Liver (tissue), 9 donors: ENCODE results near the gene ANKRD29. TPM values are rescaled to one million over a fixed set of nuclear protein-coding genes. Genes with fewer than 3 reads are reported as not detected.
"Not testable (repeated sequence)": the region's sequence is repeated elsewhere in the genome, so short reads cannot be mapped to it uniquely, and the experiment has no call there.

Source experiments
- DNase-seq: peaks from one replicate; pipeline ENCODE4 v3.0.0-alpha.2; 2017; ENCODE audit warnings: low spot score
- H3K27ac ChIP-seq, 2 donors: one replicate each; pipeline ENCODE4 v1.7.0; 2013; ENCODE audit warnings: inconsistent platforms in 2 of 2, low read length in 2 of 2, control low read depth in 1 of 2, low read depth in 1 of 2, mild to moderate bottlenecking in 1 of 2
- H3K27me3 ChIP-seq, 4 donors: one replicate each; pipeline versions ENCODE4 v1.6.1 to v1.7.0; 2013; ENCODE audit warnings: low read length in 3 of 4, inconsistent platforms in 1 of 4, mild to moderate bottlenecking in 1 of 4, moderate library complexity in 1 of 4; ENCODE audit not compliant: control insufficient read depth in 4 of 4, insufficient read depth in 4 of 4
- H3K36me3 ChIP-seq, 4 donors: one replicate each; pipeline versions ENCODE4 v1.6.1 to v1.7.0; 2013; ENCODE audit warnings: low read length in 3 of 4, mild to moderate bottlenecking in 3 of 4, low read depth in 1 of 4, moderate library complexity in 1 of 4; ENCODE audit not compliant: control insufficient read depth in 4 of 4, insufficient read depth in 3 of 4
- H3K4me1 ChIP-seq, 4 donors: one replicate each; pipeline versions ENCODE4 v1.6.1 to v1.7.0; 2013; ENCODE audit warnings: low read length in 3 of 4, mild to moderate bottlenecking in 3 of 4, moderate library complexity in 1 of 4; ENCODE audit not compliant: control insufficient read depth in 4 of 4, insufficient read depth in 4 of 4
- H3K4me3 ChIP-seq, 3 donors: one replicate each; pipeline versions ENCODE4 v1.6.1 to v1.7.0; 2013; ENCODE audit warnings: low read length in 3 of 3, control low read depth in 1 of 3, low read depth in 1 of 3, mild to moderate bottlenecking in 1 of 3
- H3K9ac ChIP-seq, 2 donors: one replicate each; pipeline ENCODE4 v1.7.0; 2013; ENCODE audit warnings: low read length in 2 of 2, mild to moderate bottlenecking in 2 of 2, moderate library complexity in 2 of 2, control low read depth in 1 of 2, low read depth in 1 of 2
- H3K9me3 ChIP-seq, 4 donors: one replicate each; pipeline versions ENCODE4 v1.6.1 to v1.7.0; 2013; ENCODE audit warnings: low read length in 3 of 4; ENCODE audit not compliant: control insufficient read depth in 4 of 4
- FOXA2 ChIP-seq: IDR thresholded peaks from 2 replicates; pipeline ENCODE4 v1.6.1; 2016; ENCODE audit warnings: antibody characterized with exemption
- HNF4A ChIP-seq, 2 donors: conservative IDR thresholded peaks; 2 replicates each; pipeline ENCODE4 v1.6.1; 2016; ENCODE audit warnings: antibody characterized with exemption in 2 of 2, mild to moderate bottlenecking in 2 of 2
- SP1 ChIP-seq: IDR thresholded peaks from 2 replicates; pipeline ENCODE4 v1.6.1; 2018; ENCODE audit warnings: antibody characterized with exemption, mild to moderate bottlenecking
- TAF1 ChIP-seq: conservative IDR thresholded peaks from 2 replicates; pipeline ENCODE4 v1.6.1; 2016; ENCODE audit warnings: antibody characterized with exemption, mild to moderate bottlenecking
- YY1 ChIP-seq: IDR thresholded peaks from 2 replicates; pipeline ENCODE4 v1.6.1; 2016; ENCODE audit warnings: antibody characterized with exemption, mild to moderate bottlenecking
- ZBTB33 ChIP-seq: IDR thresholded peaks from 2 replicates; pipeline ENCODE4 v1.6.1; 2016; ENCODE audit warnings: antibody characterized with exemption
- WGBS: extraction: QIAGEN DNeasy Blood & Tissue Kit; methylation state at CpG from one replicate; pipeline ENCODE4 v1.1.7; 2013; 5-methylcytosine and 5-hydroxymethylcytosine counted together
- polyA plus RNA-seq, 2 donors: library from polyadenylated mRNA; stranded (reverse) in 1 of 2; unstranded in 1 of 2; fragments of 200-250 nt in 1 of 2; fragments of >200 nt in 1 of 2; fragmentation: Nextera tagmentation in 1 of 2; extraction: Ambion mirVana in 1 of 2; gene quantifications; one replicate each; pipeline versions ENCODE4 v1.2.1 to v1.2.3, GENCODE V29; 2013 to 2015
- total RNA-seq, 2 donors: library from RNA; depleted of rRNA; stranded (reverse); fragments of >200 nt; gene quantifications; one replicate each; pipeline ENCODE4 v1.2.3, GENCODE V29; 2014
- TF ChIP-seq, protein P1 (sequence below): IDR thresholded peaks from 2 replicates; pipeline ENCODE4 v1.6.1; 2016; ENCODE audit warnings: antibody characterized with exemption, mild to moderate bottlenecking
- donor health status: healthy.
- donor health status: healthy.
- donor health status: healthy.
- donor health status: healthy.
- donor health status: healthy.

The ANKRD29 gene
- total and polyA plus RNA-seq, 4 donors: 0.14 to 0.50 (median 0.33) TPM

GRCh38 chr18:23578891-23579653 lies 83.6 kb downstream of the ANKRD29 start:
- H3K9me3 ChIP-seq: no peaks in the 10 kb centered on the region
- peak overlapping the region in 1 of 2 donors; percentile 31 for H3K27ac ChIP-seq
- no peak for DNase-seq
- no peaks in the 10 kb centered on the region for H3K27me3 ChIP-seq
- 87% methylated on average over 8 of the region's 8 CpGs for WGBS
- TF ChIP-seq, protein P1, sequence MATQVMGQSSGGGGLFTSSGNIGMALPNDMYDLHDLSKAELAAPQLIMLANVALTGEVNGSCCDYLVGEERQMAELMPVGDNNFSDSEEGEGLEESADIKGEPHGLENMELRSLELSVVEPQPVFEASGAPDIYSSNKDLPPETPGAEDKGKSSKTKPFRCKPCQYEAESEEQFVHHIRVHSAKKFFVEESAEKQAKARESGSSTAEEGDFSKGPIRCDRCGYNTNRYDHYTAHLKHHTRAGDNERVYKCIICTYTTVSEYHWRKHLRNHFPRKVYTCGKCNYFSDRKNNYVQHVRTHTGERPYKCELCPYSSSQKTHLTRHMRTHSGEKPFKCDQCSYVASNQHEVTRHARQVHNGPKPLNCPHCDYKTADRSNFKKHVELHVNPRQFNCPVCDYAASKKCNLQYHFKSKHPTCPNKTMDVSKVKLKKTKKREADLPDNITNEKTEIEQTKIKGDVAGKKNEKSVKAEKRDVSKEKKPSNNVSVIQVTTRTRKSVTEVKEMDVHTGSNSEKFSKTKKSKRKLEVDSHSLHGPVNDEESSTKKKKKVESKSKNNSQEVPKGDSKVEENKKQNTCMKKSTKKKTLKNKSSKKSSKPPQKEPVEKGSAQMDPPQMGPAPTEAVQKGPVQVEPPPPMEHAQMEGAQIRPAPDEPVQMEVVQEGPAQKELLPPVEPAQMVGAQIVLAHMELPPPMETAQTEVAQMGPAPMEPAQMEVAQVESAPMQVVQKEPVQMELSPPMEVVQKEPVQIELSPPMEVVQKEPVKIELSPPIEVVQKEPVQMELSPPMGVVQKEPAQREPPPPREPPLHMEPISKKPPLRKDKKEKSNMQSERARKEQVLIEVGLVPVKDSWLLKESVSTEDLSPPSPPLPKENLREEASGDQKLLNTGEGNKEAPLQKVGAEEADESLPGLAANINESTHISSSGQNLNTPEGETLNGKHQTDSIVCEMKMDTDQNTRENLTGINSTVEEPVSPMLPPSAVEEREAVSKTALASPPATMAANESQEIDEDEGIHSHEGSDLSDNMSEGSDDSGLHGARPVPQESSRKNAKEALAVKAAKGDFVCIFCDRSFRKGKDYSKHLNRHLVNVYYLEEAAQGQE: no peak
- TF ChIP-seq HNF4A (conservative IDR thresholded peaks at IDR 0.05) (no peak), YY1 (no peak)
- peaks cover 2 to 4% (median 2%) of the 10 kb centered on the region in 4 donors for H3K36me3 ChIP-seq
- no peak overlapping the region for H3K4me3 ChIP-seq
- peaks cover 4 to 10% (median 5%) of the 10 kb centered on the region in 4 donors for H3K4me1 ChIP-seq
- no peak overlapping the region for H3K9ac ChIP-seq

GRCh38 chr18:23578067-23578701 lies 84.5 kb downstream of the ANKRD29 start:
- H3K4me3 ChIP-seq: no peak overlapping the region
- DNase-seq: no peak
- no peaks in the 10 kb centered on the region for H3K9me3 ChIP-seq
- no peak overlapping the region for H3K9ac ChIP-seq
- TF ChIP-seq ZBTB33 (no peak), TAF1 (no peak), FOXA2 (no peak), SP1 (no peak)
- WGBS: 96% methylated on average over 6 of the region's 6 CpGs
- H3K27ac ChIP-seq: no peak overlapping the region
- H3K27me3 ChIP-seq: no peaks in the 10 kb centered on the region
- H3K36me3 ChIP-seq: peaks cover 2 to 4% (median 2%) of the 10 kb centered on the region in 4 donors
- H3K4me1 ChIP-seq: peaks cover 4 to 10% (median 6%) of the 10 kb centered on the region in 4 donors

- H3K4me3 ChIP-seq, H3K9me3 ChIP-seq, H3K36me3 ChIP-seq, DNase-seq, H3K27me3 ChIP-seq, H3K9ac ChIP-seq, H3K27ac ChIP-seq: not testable (repeated sequence)
- 97% methylated on average over 24 of the region's 24 CpGs for WGBS
- H3K4me1 ChIP-seq: peaks cover 2 to 17% (median 12%) of the 10 kb centered on the region in 4 donors
Measured at GRCh38 chr18:23577521-23577920, 85.2 kb downstream of the ANKRD29 start.
